HG03571 (cell line): Measurements from ENCODE around the gene FNDC3B.

Source experiments
- ATAC-seq: cut with Tn5 transposase; IDR thresholded peaks from one replicate; pipeline ENCODE4 v1.9.1; 2021; ENCODE audit not compliant: unreplicated experiment

Gene FNDC3B

GRCh38 chr3:172323894-172324610 lies 284.7 kb downstream of the FNDC3B start:
- no peak for ATAC-seq

GRCh38 chr3:172324611-172325203 lies 285.3 kb downstream of the FNDC3B start:
- ATAC-seq, result no peak

GRCh38 chr3:172325461-172325860 lies 286.1 kb downstream of the FNDC3B start:
- no peak for ATAC-seq

- no peak for ATAC-seq
Measured at GRCh38 chr3:172326993-172327392, 287.6 kb downstream of the FNDC3B start.

GRCh38 chr3:172328282-172328681 lies 288.9 kb downstream of the FNDC3B start:
- no peak for ATAC-seq

- ATAC-seq, result no peak
Measured at GRCh38 chr3:172329070-172329469, 289.7 kb downstream of the FNDC3B start.

- no peak for ATAC-seq
Measured at GRCh38 chr3:172330413-172330812, 291.0 kb downstream of the FNDC3B start.

GRCh38 chr3:172332256-172333041 lies 293.1 kb downstream of the FNDC3B start:
- ATAC-seq, result peak; percentile 76

- no peak for ATAC-seq
Measured at GRCh38 chr3:172333042-172333377, 293.6 kb downstream of the FNDC3B start.

GRCh38 chr3:172333692-172334457 lies 294.5 kb downstream of the FNDC3B start:
- no peak for ATAC-seq

- ATAC-seq, result no peak
Measured at GRCh38 chr3:172334671-172335207, 295.4 kb downstream of the FNDC3B start.

- no peak for ATAC-seq
Measured at GRCh38 chr3:172339892-172340291, 300.5 kb downstream of the FNDC3B start.

- no peak for ATAC-seq
Measured at GRCh38 chr3:172340583-172340982, 301.2 kb downstream of the FNDC3B start.

GRCh38 chr3:172341482-172342059 lies 302.2 kb downstream of the FNDC3B start:
- ATAC-seq, result no peak

- ATAC-seq, result no peak
Measured at GRCh38 chr3:172342097-172342659, 302.8 kb downstream of the FNDC3B start.

GRCh38 chr3:172343117-172343516 lies 303.7 kb downstream of the FNDC3B start:
- ATAC-seq, result no peak

- ATAC-seq, result no peak
Measured at GRCh38 chr3:172343979-172344378, 304.6 kb downstream of the FNDC3B start.

- no peak for ATAC-seq
Measured at GRCh38 chr3:172346161-172346560, 306.8 kb downstream of the FNDC3B start.

GRCh38 chr3:172347895-172348679 lies 308.7 kb downstream of the FNDC3B start:
- ATAC-seq, result no peak
